Activated T-cell treated with anti-CD3 and anti-CD28 coated beads, Interleukin-2, amount 50 U/mL, for 72 hours (primary cell): ENCODE data around the gene QSOX1. TPM values are rescaled to one million over a fixed set of nuclear protein-coding genes. Genes with fewer than 3 reads are reported as not detected.
A peak's percentile ranks its signal among the peaks of the same experiment; 100 is the strongest.

Experiments used
- ATAC-seq, 2 donors: fragments of 150-1000 bp; cut with Tn5 transposase; replicated peaks in 1 of 2; 2 replicates each; pipeline ENCODE4 v1.10.0; 2021; ENCODE audit warnings: moderate library complexity in 2 of 2, mild to moderate bottlenecking in 1 of 2
- DNase-seq, 2 donors: peaks; one replicate each; pipeline ENCODE4 v3.0.0; 2021 to 2022; ENCODE audit warnings: mixed read lengths in 1 of 2
- H3K27ac Mint-ChIP-seq: one replicate; pipeline ENCODE4 v1.8.0; 2022; ENCODE audit warnings: mild to moderate bottlenecking, moderate library complexity, mixed read lengths
- H3K27me3 Mint-ChIP-seq: one replicate; pipeline ENCODE4 v1.8.0; 2022; ENCODE audit warnings: low read depth, mixed read lengths
- H3K36me3 Mint-ChIP-seq, 2 donors: one replicate each; pipeline ENCODE4 v1.8.0; 2022; ENCODE audit warnings: mixed read lengths in 2 of 2, mild to moderate bottlenecking in 1 of 2; ENCODE audit not compliant: insufficient read depth in 2 of 2
- H3K4me1 Mint-ChIP-seq: one replicate; pipeline ENCODE4 v1.8.0; 2022; ENCODE audit warnings: low read depth, mixed read lengths
- H3K4me3 Mint-ChIP-seq, 2 donors: one replicate each; pipeline ENCODE4 v1.8.0; 2022; ENCODE audit warnings: mild to moderate bottlenecking in 2 of 2, mixed read lengths in 2 of 2, moderate library complexity in 2 of 2
- H3K9me3 Mint-ChIP-seq, 2 donors: one replicate each; pipeline ENCODE4 v1.8.0; 2022; ENCODE audit warnings: mixed read lengths in 2 of 2
- total RNA-seq, 2 donors: library from RNA; stranded (reverse); gene quantifications; one replicate each; pipeline ENCODE4 v1.2.3, GENCODE V29; 2022

QSOX1 gene
- total RNA-seq, 2 donors from 2014 or later: 35.9 to 44.9 TPM

- no peak for DNase-seq
- H3K27me3 Mint-ChIP-seq: no peaks in the 10 kb centered on the region
- ATAC-seq: no peak
- no peaks in the 10 kb centered on the region for H3K4me1 Mint-ChIP-seq
- no peak overlapping the region for H3K27ac Mint-ChIP-seq
- H3K36me3 Mint-ChIP-seq: peaks cover 0 to 6% of the 10 kb centered on the region in 2 donors
- H3K4me3 Mint-ChIP-seq: no peak overlapping the region
- H3K9me3 Mint-ChIP-seq: no peaks in the 10 kb centered on the region
These were observed 35.4 kb downstream of the QSOX1 start for GRCh38 chr1:180190091-180190490.

GRCh38 chr1:180192172-180192571 lies 37.5 kb downstream of the QSOX1 start:
- DNase-seq (no peak), ATAC-seq (peak in 1 of 2 donors; percentile 54)
- no peak overlapping the region for H3K4me3 Mint-ChIP-seq
- H3K9me3 Mint-ChIP-seq: no peaks in the 10 kb centered on the region
- H3K27me3 Mint-ChIP-seq: no peaks in the 10 kb centered on the region
- no peak overlapping the region for H3K27ac Mint-ChIP-seq
- no peaks in the 10 kb centered on the region for H3K4me1 Mint-ChIP-seq
- H3K36me3 Mint-ChIP-seq: peaks cover 0 to 2% of the 10 kb centered on the region in 2 donors

DNA sequence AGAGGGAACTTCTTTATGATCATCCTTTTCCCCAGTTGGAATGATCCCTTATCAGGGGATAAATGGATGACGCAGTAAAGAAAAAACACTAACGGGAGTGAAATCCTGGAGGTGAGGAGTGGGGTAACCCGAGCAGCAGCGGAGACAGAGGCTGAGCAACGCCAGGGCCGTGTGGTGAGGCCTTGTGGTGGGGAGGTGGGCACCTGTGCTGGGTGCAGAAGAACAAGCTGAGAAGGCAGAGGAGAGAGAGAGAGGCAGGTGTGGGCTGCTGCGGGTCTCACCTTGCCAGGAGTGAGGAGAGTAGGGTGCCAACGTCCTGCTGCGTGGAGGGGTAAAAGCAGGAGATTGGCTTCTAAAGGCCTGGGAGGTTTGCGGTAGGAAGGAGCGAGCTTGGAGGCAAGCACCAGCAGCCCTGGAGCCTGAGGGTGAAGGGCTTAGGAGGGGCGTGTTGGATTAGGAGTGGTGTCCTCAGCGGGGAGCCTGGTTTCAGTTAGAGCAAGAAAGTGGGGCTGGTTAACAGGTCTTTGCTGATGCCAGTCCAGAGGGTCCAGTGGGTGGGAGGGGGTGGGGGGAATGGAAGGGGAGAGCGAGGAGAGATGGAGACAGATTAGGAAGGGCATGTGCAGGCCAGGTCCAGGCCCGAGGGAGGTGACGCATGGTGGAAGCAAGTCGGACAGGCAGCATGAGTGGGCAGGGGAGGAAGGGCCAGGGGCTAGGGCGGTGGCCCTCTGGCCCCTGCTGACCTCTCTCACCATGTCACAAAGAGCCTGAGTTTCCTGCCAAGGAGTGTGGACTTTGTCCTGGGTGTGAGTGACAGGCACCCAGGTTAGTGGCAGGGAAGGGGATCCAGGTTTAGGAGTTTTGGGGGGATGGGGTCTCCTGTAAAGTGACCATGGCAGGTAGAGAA lies 38.7 kb downstream of the QSOX1 start:
- DNase-seq: no peak
- H3K27me3 Mint-ChIP-seq: no peaks in the 10 kb centered on the region
- no peak overlapping the region for H3K27ac Mint-ChIP-seq

DNA sequence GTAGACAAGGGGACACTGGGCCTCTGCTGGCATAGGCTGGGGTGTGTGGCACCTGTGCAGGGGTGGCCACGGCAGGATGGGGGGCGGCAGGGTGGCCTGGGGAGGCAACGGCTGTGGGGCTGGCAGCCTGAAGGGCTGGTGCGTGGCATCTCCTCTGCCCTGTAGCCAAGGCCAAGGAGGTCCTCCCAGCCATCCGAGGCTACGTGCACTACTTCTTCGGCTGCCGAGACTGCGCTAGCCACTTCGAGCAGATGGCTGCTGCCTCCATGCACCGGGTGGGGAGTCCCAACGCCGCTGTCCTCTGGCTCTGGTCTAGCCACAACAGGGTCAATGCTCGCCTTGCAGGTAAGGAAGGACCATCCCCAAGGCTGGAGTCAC lies 39.4 kb downstream of the QSOX1 start:
- no peaks in the 10 kb centered on the region for H3K4me1 Mint-ChIP-seq
- peaks cover 0 to 2% of the 10 kb centered on the region in 2 donors for H3K36me3 Mint-ChIP-seq
- no peak for DNase-seq
- H3K4me3 Mint-ChIP-seq: no peak overlapping the region
- H3K9me3 Mint-ChIP-seq: no peaks in the 10 kb centered on the region
- H3K27ac Mint-ChIP-seq: no peak overlapping the region
- H3K27me3 Mint-ChIP-seq: no peaks in the 10 kb centered on the region
- ATAC-seq: no peak

More for the DNA sequence above, 38.7 kb downstream of the QSOX1 start:
- no peak overlapping the region for H3K4me3 Mint-ChIP-seq
- H3K36me3 Mint-ChIP-seq: peaks cover 0 to 2% of the 10 kb centered on the region in 2 donors
- no peak for ATAC-seq
- no peaks in the 10 kb centered on the region for H3K4me1 Mint-ChIP-seq
- no peaks in the 10 kb centered on the region for H3K9me3 Mint-ChIP-seq

GRCh38 chr1:180194546-180195207 lies 40.0 kb downstream of the QSOX1 start:
- no peak for ATAC-seq
- Mint-ChIP-seq H3K4me1 (no peaks in the 10 kb centered on the region), H3K27me3 (no peaks in the 10 kb centered on the region), H3K27ac (no peak overlapping the region), H3K4me3 (no peak overlapping the region), H3K36me3 (peaks cover 0 to 2% of the 10 kb centered on the region in 2 donors), H3K9me3 (no peaks in the 10 kb centered on the region)
- DNase-seq: no peak

- no peaks in the 10 kb centered on the region for H3K27me3 Mint-ChIP-seq
- DNase-seq: no peak
- peaks cover 0 to 2% of the 10 kb centered on the region in 2 donors for H3K36me3 Mint-ChIP-seq
- H3K4me1 Mint-ChIP-seq: no peaks in the 10 kb centered on the region
- ATAC-seq: no peak
- no peak overlapping the region for H3K4me3 Mint-ChIP-seq
- no peaks in the 10 kb centered on the region for H3K9me3 Mint-ChIP-seq
- H3K27ac Mint-ChIP-seq: no peak overlapping the region
These were observed 40.7 kb downstream of the QSOX1 start for GRCh38 chr1:180195401-180195800.

DNA sequence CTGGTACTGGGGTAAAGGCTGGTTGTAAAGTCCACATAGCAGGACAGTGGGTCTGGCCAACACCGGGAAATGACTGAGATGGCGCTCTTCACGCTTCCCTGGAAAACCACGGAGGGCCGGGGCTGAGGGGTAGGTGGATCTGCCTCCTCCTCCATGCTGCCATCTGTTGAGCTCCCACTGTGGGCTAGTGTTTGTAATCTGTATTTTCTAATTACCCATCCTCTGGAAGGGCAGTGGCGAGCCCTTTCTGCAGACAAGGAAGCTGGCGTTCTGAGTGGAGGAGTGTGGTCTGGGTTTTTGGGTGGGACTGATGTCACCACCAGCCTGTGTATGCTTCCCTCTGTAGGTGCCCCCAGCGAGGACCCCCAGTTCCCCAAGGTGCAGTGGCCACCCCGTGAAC lies 41.2 kb downstream of the QSOX1 start:
- Mint-ChIP-seq H3K4me1 (no peaks in the 10 kb centered on the region), H3K9me3 (no peaks in the 10 kb centered on the region), H3K36me3 (peaks cover 0 to 2% of the 10 kb centered on the region in 2 donors), H3K4me3 (no peak overlapping the region), H3K27me3 (no peaks in the 10 kb centered on the region), H3K27ac (no peak overlapping the region)
- no peak for DNase-seq
- ATAC-seq: no peak

GRCh38 chr1:180196436-180197003 lies 41.9 kb downstream of the QSOX1 start:
- Mint-ChIP-seq H3K27ac (no peak overlapping the region), H3K9me3 (no peaks in the 10 kb centered on the region)
- ATAC-seq: no peak

DNA sequence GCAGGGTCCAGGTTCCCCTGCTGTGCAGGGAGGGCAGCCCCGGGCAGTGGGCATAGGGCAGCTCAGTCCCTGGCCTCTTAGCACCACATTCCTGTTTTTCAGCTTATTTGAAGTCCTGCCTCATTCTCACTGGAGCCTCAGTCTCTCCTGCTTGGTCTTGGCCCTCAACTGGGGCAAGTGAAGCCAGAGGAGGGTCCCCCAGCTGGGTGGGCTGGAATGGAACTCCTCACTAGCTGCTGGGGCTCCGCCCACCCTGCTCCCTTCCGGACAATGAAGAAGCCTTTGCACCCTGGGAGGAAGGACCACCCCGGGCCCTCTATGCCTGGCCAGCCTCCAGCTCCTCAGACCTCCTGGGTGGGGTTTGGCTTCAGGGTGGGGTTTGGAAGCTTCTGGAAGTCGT lies 42.6 kb downstream of the QSOX1 start:
- Mint-ChIP-seq H3K4me1 (no peaks in the 10 kb centered on the region), H3K27ac (no peak overlapping the region), H3K9me3 (no peaks in the 10 kb centered on the region), H3K27me3 (no peaks in the 10 kb centered on the region), H3K36me3 (peaks cover 0 to 2% of the 10 kb centered on the region in 2 donors), H3K4me3 (no peak overlapping the region)
- ATAC-seq (no peak), DNase-seq (no peak)

More at GRCh38 chr1:180196436-180197003, 41.9 kb downstream of the QSOX1 start:
- no peak for DNase-seq
- H3K36me3 Mint-ChIP-seq: peaks cover 0 to 2% of the 10 kb centered on the region in 2 donors
- no peak overlapping the region for H3K4me3 Mint-ChIP-seq
- H3K4me1 Mint-ChIP-seq: no peaks in the 10 kb centered on the region
- H3K27me3 Mint-ChIP-seq: no peaks in the 10 kb centered on the region

DNA sequence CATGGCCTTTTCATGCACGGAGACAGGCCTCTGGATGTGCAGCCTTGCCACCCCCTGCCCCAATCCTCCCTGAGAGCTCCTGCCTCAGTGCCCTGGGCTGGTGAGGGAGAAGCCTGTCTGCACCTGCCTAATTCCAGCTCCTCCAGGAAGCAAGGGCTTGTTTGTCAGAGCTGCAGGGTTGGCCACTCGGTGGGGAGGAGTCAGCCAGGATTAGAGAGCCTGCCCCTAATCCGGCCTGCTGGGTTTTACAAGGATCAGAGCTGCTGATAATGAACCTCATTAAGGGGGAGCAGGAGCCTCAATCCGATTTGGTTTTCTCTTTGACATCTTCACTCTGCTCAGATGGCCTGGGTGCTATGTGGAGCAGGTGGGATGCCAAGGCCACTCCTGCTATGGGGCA lies 43.5 kb downstream of the QSOX1 start:
- Mint-ChIP-seq H3K4me3 (no peak overlapping the region), H3K36me3 (no peaks in the 10 kb centered on the region), H3K4me1 (no peaks in the 10 kb centered on the region), H3K27me3 (no peaks in the 10 kb centered on the region), H3K27ac (no peak overlapping the region), H3K9me3 (no peaks in the 10 kb centered on the region)
- no peak for DNase-seq
- no peak for ATAC-seq

- DNase-seq: no peak
- ATAC-seq: no peak
These were observed 43.9 kb downstream of the QSOX1 start for GRCh38 chr1:180198611-180199010.

DNA sequence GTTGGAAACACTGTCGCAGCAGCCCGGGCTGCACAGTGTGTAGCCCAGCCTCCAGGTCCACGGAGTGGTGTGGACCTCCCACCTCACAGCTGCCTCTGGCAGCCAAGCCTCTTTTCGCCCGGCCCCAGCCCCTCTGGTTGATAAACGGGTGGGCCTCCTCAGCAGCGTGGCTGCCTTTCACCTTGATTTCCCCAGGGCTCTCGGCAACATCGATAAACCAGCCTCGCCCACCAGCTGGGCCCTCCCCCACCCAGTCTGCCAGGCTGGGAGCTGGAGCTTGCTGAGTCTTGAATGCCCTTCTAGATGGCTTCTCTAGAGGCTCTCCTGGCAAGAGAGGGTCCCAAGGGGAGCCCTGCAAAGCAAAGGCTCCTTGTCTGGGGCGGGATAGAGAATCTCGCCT lies 44.3 kb downstream of the QSOX1 start:
- Mint-ChIP-seq H3K9me3 (no peaks in the 10 kb centered on the region), H3K27ac (no peak overlapping the region), H3K4me3 (no peak overlapping the region), H3K36me3 (no peaks in the 10 kb centered on the region), H3K27me3 (no peaks in the 10 kb centered on the region), H3K4me1 (no peaks in the 10 kb centered on the region)
- no peak for DNase-seq
- no peak for ATAC-seq

More at GRCh38 chr1:180198611-180199010, 43.9 kb downstream of the QSOX1 start:
- Mint-ChIP-seq H3K9me3 (no peaks in the 10 kb centered on the region), H3K27ac (no peak overlapping the region), H3K36me3 (no peaks in the 10 kb centered on the region), H3K27me3 (no peaks in the 10 kb centered on the region), H3K4me3 (no peak overlapping the region), H3K4me1 (no peaks in the 10 kb centered on the region)

GRCh38 chr1:180201451-180202200 lies 47.0 kb downstream of the QSOX1 start:
- Mint-ChIP-seq H3K36me3 (no peaks in the 10 kb centered on the region), H3K4me1 (no peaks in the 10 kb centered on the region), H3K27me3 (no peaks in the 10 kb centered on the region), H3K27ac (no peak overlapping the region), H3K4me3 (no peak overlapping the region), H3K9me3 (no peaks in the 10 kb centered on the region)
- DNase-seq (no peak), ATAC-seq (no peak)
